ENCODE data around the gene FSD2. TPM values are rescaled to one million over a fixed set of nuclear protein-coding genes. Genes with fewer than 3 reads are reported as not detected.
A peak's percentile ranks its signal among the peaks of the same experiment; 100 is the strongest.

The FSD2 gene
- total and polyA plus RNA-seq, 9 of the 15 experiments (the other 6 are each of a cell fraction or from before 2014, with no cell fraction given), result 0.01 to 0.06 TPM; not detected in 7

GRCh38 chr15:82849556-82850512, 44.0 kb upstream of the FSD2 start (continued):
- TF ChIP-seq ZNF586 (CRISPR knock-in tag; conservative IDR thresholded peaks at IDR 0.05), result no peak
- TF ChIP-seq PHTF2 (CRISPR knock-in tag; IDR thresholded peaks at IDR 0.05), result no peak
- no peak for TF ChIP-seq HMG20B (CRISPR knock-in tag; IDR thresholded peaks at IDR 0.05)
- peak; percentile 96 for TF ChIP-seq CBFA2T2 (conservative IDR thresholded peaks at IDR 0.05)
- TF ChIP-seq PRPF4 (IDR thresholded peaks at IDR 0.05; ENCODE audit: insufficient read depth, low read depth, low read length, poor library complexity, severe bottlenecking), result no peak
- no peak for TF ChIP-seq CBX2 (IDR thresholded peaks at IDR 0.05; ENCODE audit: insufficient read depth, low read length, poor library complexity, severe bottlenecking)
- no peak for TF ChIP-seq BRF2 (IDR thresholded peaks at IDR 0.05; ENCODE audit: borderline replicate concordance, insufficient read depth, insufficient read length)
- no peak for TF ChIP-seq ZNF75A (CRISPR knock-in tag; IDR thresholded peaks at IDR 0.05)
- no peak for TF ChIP-seq ZC3H8 (IDR thresholded peaks at IDR 0.05)
- no peak for TF ChIP-seq ZNF407 (IDR thresholded peaks at IDR 0.05; ENCODE audit: low read depth)
- TF ChIP-seq ZNF592 (IDR thresholded peaks at IDR 0.05), result peak; percentile 16; the same call in 1 of the 2 replicates
- no peak for TF ChIP-seq MCM2 (IDR thresholded peaks at IDR 0.05; ENCODE audit: low read depth)
- TF ChIP-seq HDAC2 (IDR thresholded peaks at IDR 0.05), result peak; percentile 75; the same call in 1 of the 2 replicates
- no peak; the same call in 1 of the 2 replicates for TF ChIP-seq RB1 (IDR thresholded peaks at IDR 0.05; ENCODE audit: low read depth)
